Sciatic nerve (tissue), 2 donors: Measurements from ENCODE around the gene INTS7. TPM values are rescaled to one million over a fixed set of nuclear protein-coding genes. Genes with fewer than 3 reads are reported as not detected.
A peak's percentile ranks its signal among the peaks of the same experiment; 100 is the strongest.
"Not testable (repeated sequence)": the region's sequence is repeated elsewhere in the genome, so short reads cannot be mapped to it uniquely, and the experiment has no call there.

ENCODE experiments used
- ATAC-seq: fragments of 200-7000 bp; cut with Tn5 transposase; one replicate; pipeline ENCODE4 v1.9.1; 2020; ENCODE audit warnings: mild to moderate bottlenecking, moderate library complexity
- DNase-seq: peaks from one replicate; pipeline ENCODE4 v3.0.0-alpha.2; 2020; ENCODE audit warnings: low spot score
- intact Hi-C: fragments of 100-400 bp; cut with DNase I; formaldehyde crosslinking; loops from one replicate; pipeline ENCODE4 v1.14.2; 2022
- total RNA-seq: library from RNA; stranded (reverse); fragmentation: NEBNext Ultra II Directional; extraction: Animal tissue kit (Norgen Biotek cat#: 25700); gene quantifications from one replicate; pipeline ENCODE4 v1.2.1, GENCODE V29; 2021
- donor health status: DM: no; HTN: no; CAD: no.
- donor health status: DM: no; HTN: no; CAD: no.

Gene INTS7
- total RNA-seq, 1 donor from 2014 or later = 10.4 TPM

GRCh38 chr1:212039622-212040021, 4.3 kb upstream of the INTS7 start:
- intact Hi-C loops = loop anchor here (10.0 kb wide), 1 partner anchor 345 kb away; no protein-coding TSS in a partner anchor
- ATAC-seq = no peak

GRCh38 chr1:212037900-212038299, 2.5 kb upstream of the INTS7 start:
- ATAC-seq (no peak), DNase-seq (no peak)
- intact Hi-C loops = loop anchor here (10.0 kb wide), 1 partner anchor 343 kb away; no protein-coding TSS in a partner anchor

More at GRCh38 chr1:212039622-212040021, 4.3 kb upstream of the INTS7 start:
- DNase-seq = no peak

- intact Hi-C loops = loop anchor here (10.0 kb wide), 1 partner anchor 341 kb away; no protein-coding TSS in a partner anchor
- DNase-seq = no peak
- no peak for ATAC-seq
Observed at GRCh38 chr1:212035835-212036605, 663 bp upstream of the INTS7 start.

- intact Hi-C loops = loop anchor here (10.0 kb wide), 1 partner anchor 340 kb away; no protein-coding TSS in a partner anchor
- ATAC-seq = peak; percentile 7
- DNase-seq = no peak
Observed at GRCh38 chr1:212034516-212035122, 738 bp downstream of the INTS7 start.

- peak; percentile 24 for ATAC-seq
- DNase-seq = no peak
Observed at GRCh38 chr1:212030936-212031528, 4.3 kb downstream of the INTS7 start.

GRCh38 chr1:212027727-212028126, 7.6 kb downstream of the INTS7 start:
- ATAC-seq, intact Hi-C loops: not testable (repeated sequence)

More at GRCh38 chr1:212030936-212031528, 4.3 kb downstream of the INTS7 start:
- intact Hi-C loops = loop anchor here (10.0 kb wide), 1 partner anchor 336 kb away; no protein-coding TSS in a partner anchor

GRCh38 chr1:212024469-212025149, 10.7 kb downstream of the INTS7 start:
- ATAC-seq = no peak
- intact Hi-C loops = no loop called here
- no peak for DNase-seq

More at GRCh38 chr1:212027727-212028126, 7.6 kb downstream of the INTS7 start:
- DNase-seq = not testable (repeated sequence)

GRCh38 chr1:212022908-212023307, 12.4 kb downstream of the INTS7 start:
- intact Hi-C loops, DNase-seq, ATAC-seq: not testable (repeated sequence)

- ATAC-seq (no peak), DNase-seq (no peak)
- intact Hi-C loops = no loop called here
Observed at GRCh38 chr1:212021563-212021962, 13.8 kb downstream of the INTS7 start.

GRCh38 chr1:212020975-212021374, 14.4 kb downstream of the INTS7 start:
- no peak for DNase-seq
- intact Hi-C loops = no loop called here
- no peak for ATAC-seq

GRCh38 chr1:212013672-212014071, 21.7 kb downstream of the INTS7 start:
- intact Hi-C loops = no loop called here
- DNase-seq = no peak
- ATAC-seq = no peak

GRCh38 chr1:212012034-212012740, 23.2 kb downstream of the INTS7 start:
- peak; percentile 91 for ATAC-seq
- peak; percentile 78 for DNase-seq
- intact Hi-C loops = no loop called here

- intact Hi-C loops = no loop called here
- DNase-seq (no peak), ATAC-seq (no peak)
Observed at GRCh38 chr1:212010004-212010403, 25.4 kb downstream of the INTS7 start.

- ATAC-seq (no peak), DNase-seq (no peak)
- intact Hi-C loops = no loop called here
Observed at GRCh38 chr1:212009561-212009960, 25.8 kb downstream of the INTS7 start.

GRCh38 chr1:212007886-212008285, 27.5 kb downstream of the INTS7 start:
- ATAC-seq = no peak
- intact Hi-C loops = no loop called here
- no peak for DNase-seq

- DNase-seq (no peak), ATAC-seq (no peak)
- intact Hi-C loops = no loop called here
Observed at GRCh38 chr1:212007178-212007577, 28.2 kb downstream of the INTS7 start.

GRCh38 chr1:212004895-212005608, 30.3 kb downstream of the INTS7 start:
- intact Hi-C loops = no loop called here
- DNase-seq = no peak
- no peak for ATAC-seq

- intact Hi-C loops = no loop called here
- no peak for ATAC-seq
Observed at GRCh38 chr1:212002536-212002935, 32.8 kb downstream of the INTS7 start.

More at GRCh38 chr1:212002536-212002935, 32.8 kb downstream of the INTS7 start:
- no peak for DNase-seq
